Fibroblast of the aortic adventitia (primary cell): ENCODE results near the gene CLSTN2. TPM values are rescaled to one million over a fixed set of nuclear protein-coding genes. Genes with fewer than 3 reads are reported as not detected.

Experiments
- DNase-seq: peaks from one replicate; pipeline ENCODE4 v3.0.0-alpha.2; 2010; ENCODE audit warnings: low read depth
- H3K4me3 ChIP-seq: 2 replicates; pipeline ENCODE4 v1.5.1; 2011; ENCODE audit warnings: low read depth, mild to moderate bottlenecking, control low read depth, low read length, moderate library complexity
- total RNA-seq: library from RNA; depleted of rRNA; stranded (reverse); fragments of >200 nt; gene quantifications from 2 replicates; pipeline ENCODE4 v1.2.3, GENCODE V29; 2012; ENCODE audit warnings: low replicate concordance
- TF ChIP-seq, protein P1 (sequence below): IDR thresholded peaks from 2 replicates; pipeline ENCODE4 v1.5.1; 2011; ENCODE audit warnings: mild to moderate bottlenecking, low read length, control low read depth, inconsistent platforms; ENCODE audit not compliant: insufficient read depth

The CLSTN2 gene
- total RNA-seq, 1 donor = 3.2 TPM

DNA sequence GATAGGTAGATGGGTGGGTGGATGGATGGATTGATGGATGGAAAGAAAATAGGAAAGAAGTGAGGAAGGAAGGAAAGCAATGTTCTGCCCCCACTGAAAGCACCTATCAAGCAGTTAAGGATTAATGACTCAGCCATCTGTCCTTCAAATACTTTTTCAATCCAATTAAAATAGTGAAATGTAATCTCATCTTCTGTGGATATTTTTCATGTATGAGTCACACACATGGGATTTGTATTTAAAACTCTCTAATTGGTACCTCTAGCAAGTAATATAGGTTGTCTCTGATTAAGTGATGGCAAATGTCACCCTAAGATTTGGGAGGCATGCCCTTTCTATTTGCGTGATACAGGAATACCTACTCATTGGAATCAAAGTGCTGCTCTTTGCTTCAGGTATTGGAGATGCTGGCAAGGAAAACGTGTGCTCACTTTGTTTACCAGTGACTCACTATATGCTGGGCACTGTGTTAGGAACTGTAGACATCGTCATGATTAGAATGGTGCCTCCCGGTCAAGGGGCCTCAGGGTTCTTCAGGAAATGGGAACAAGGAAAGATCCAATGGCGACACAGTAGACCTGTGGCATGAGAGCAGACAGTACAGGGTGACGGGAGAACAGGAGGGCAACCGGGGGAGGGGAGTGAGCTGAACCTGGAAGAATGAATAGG, 230.1 kb downstream of the CLSTN2 start:
- DNase-seq = no peak
- TF ChIP-seq, protein P1, sequence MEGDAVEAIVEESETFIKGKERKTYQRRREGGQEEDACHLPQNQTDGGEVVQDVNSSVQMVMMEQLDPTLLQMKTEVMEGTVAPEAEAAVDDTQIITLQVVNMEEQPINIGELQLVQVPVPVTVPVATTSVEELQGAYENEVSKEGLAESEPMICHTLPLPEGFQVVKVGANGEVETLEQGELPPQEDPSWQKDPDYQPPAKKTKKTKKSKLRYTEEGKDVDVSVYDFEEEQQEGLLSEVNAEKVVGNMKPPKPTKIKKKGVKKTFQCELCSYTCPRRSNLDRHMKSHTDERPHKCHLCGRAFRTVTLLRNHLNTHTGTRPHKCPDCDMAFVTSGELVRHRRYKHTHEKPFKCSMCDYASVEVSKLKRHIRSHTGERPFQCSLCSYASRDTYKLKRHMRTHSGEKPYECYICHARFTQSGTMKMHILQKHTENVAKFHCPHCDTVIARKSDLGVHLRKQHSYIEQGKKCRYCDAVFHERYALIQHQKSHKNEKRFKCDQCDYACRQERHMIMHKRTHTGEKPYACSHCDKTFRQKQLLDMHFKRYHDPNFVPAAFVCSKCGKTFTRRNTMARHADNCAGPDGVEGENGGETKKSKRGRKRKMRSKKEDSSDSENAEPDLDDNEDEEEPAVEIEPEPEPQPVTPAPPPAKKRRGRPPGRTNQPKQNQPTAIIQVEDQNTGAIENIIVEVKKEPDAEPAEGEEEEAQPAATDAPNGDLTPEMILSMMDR = no peak

DNA sequence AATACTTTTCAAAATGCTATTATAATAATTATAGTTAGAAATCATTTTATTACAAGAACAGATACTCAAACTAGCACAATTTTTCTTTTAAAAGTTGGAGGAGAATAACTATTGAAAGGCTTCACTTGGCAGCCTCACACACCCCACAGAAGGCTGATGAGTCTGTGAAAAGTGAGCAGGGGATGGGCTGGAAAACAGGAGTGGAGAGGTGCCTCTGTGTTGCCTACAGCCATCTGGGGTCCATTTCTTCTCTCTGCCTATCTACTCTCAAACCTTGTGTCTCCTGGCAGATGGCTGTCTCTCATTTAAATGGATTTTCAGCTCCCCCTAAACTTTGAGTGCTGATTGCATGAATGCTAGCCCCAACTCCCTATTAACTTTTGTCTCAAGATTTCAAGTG, 230.8 kb downstream of the CLSTN2 start:
- TF ChIP-seq, protein P1 = no peak
- no peak for DNase-seq
- no peak overlapping the region for H3K4me3 ChIP-seq

More for the DNA sequence above, 230.1 kb downstream of the CLSTN2 start:
- H3K4me3 ChIP-seq = no peak overlapping the region

DNA sequence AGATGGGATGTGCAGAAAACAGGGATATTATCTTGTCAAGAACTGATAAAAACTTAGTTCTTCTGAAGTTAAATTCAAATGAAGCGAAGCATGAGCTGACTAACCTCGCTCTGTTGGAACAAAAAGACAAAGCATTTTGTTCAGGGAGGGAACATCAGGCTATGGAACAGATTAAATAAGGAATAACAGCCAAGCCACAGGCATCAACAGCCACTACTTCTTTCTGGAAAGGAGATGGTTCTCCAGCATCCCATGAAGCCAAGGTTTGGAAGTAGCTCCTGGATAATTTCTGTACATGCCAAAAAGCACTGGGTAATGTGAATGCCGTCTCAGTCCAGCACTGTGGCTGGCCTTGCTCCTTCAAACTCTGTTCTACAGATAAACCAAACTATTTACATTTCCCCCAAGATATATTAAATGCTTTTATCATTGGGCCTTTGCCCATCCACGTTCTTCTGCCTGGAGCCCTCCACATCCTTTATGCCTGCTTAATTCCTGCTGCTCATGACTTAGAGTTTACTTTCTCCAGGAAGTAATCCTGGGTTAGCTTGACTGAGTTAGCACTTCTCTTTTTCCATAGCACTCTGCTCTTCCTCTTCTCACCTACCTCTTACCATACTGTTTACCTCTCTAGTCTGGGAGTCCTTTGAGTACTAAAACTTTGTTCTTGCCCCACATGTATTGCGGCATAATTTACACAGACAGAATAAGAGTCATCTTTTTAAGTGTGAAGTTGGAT, 232.0 kb downstream of the CLSTN2 start:
- TF ChIP-seq, protein P1 = no peak
- DNase-seq = peak; percentile 43
- no peak overlapping the region for H3K4me3 ChIP-seq

- TF ChIP-seq, protein P1 = no peak
- H3K4me3 ChIP-seq = no peak overlapping the region
These were observed 232.8 kb downstream of the CLSTN2 start for GRCh38 chr3:140167600-140168281.

DNA sequence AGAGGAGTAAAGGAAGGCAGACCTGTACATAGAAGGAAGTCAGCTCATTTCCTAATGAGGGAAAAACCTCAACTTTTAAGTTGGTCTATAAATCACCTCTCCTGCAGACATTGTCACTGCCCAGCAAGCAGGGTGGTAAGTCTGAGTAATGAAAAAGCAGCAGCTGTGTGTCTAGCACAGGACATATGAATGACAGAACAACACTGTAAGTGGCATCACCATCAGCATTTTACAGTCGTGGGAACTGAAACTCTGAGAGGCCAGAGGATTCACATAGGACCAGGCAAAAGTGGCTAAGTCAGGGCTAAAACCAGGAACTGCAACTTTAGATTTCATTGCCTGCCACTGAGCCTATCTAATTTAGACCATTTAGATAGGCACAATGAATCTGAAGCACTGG, 235.6 kb downstream of the CLSTN2 start:
- TF ChIP-seq, protein P1 = no peak
- H3K4me3 ChIP-seq = no peak overlapping the region
- DNase-seq = no peak

More at GRCh38 chr3:140167600-140168281, 232.8 kb downstream of the CLSTN2 start:
- DNase-seq = peak; percentile 4

DNA sequence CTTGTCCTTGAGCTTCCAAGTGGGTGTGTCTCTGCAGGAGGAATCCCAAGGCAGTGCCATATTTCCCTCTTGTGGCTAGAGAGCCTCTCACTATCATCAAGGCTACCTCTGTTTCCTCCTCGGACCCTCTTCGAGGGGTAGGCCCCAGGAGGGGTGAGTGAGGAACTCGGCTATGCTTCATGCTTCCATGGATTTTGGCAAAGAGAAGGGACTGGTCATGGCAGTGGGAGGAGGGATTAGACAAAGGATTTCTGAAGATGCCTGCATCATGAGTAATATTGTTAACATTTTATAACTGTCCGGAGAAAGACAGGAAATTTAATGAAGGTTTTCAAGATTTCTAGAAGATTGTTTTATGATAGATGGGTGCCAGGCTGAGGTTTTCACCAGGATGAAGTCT, 241.5 kb downstream of the CLSTN2 start:
- TF ChIP-seq, protein P1 = no peak
- DNase-seq = peak; percentile 34
- H3K4me3 ChIP-seq = no peak overlapping the region
